ENCODE data around the gene HIBCH. TPM values are rescaled to one million over a fixed set of nuclear protein-coding genes. Genes with fewer than 3 reads are reported as not detected.

Gene HIBCH
- total and polyA plus RNA-seq, 9 of the 15 experiments (the other 6 are each of a cell fraction or from before 2014, with no cell fraction given): 17.0 to 65.4 (median 28.3) TPM

DNA sequence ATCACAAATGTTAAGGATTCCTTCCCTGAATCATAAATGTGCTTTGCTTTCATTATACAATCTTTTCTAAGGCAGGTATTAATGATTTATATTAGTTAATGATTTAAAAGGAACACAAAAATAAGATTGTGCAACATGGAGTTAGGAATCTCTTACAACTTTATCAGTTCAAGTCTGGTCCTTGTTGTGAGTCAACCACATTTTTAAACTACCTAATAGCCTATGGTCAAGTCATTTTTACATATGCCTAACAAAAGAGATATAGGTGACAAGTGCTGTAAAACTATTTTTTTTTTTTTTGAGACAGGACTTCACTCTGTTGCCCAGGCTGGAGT lies 15.6 kb upstream of the HIBCH start (continued):
- TF ChIP-seq CREB1 (IDR thresholded peaks at IDR 0.05) (no peak), CREB1 (CRISPR knock-in tag; IDR thresholded peaks at IDR 0.05) (no peak), CEBPG (CRISPR knock-in tag; IDR thresholded peaks at IDR 0.05) (no peak), CEBPG (tag; conservative IDR thresholded peaks at IDR 0.05 in 1 of 2, IDR thresholded peaks at IDR 0.05 in 1 of 2) (peak; percentile 77 to 81), ZNF41 (CRISPR knock-in tag; conservative IDR thresholded peaks at IDR 0.05) (no peak), ZKSCAN8 (CRISPR knock-in tag; IDR thresholded peaks at IDR 0.05) (no peak), POLR3G (IDR thresholded peaks at IDR 0.05; ENCODE audit: extremely low read depth, insufficient read length, insufficient replicate concordance) (no peak), EP400 (IDR thresholded peaks at IDR 0.05) (no peak), ZFP36 (IDR thresholded peaks at IDR 0.05; ENCODE audit: low read depth, low read length, partially characterized antibody) (no peak), SIX5 (IDR thresholded peaks at IDR 0.05; ENCODE audit: borderline replicate concordance in 1 of 2, insufficient read depth in 1 of 2, low read depth in 1 of 2, low read length in 2 of 2) (no peak), HEY1 (CRISPR knock-in tag; IDR thresholded peaks at IDR 0.05; ENCODE audit: borderline replicate concordance) (no peak), SRSF1 (IDR thresholded peaks at IDR 0.05; ENCODE audit: low read depth, low read length) (no peak), ZC3H11A (IDR thresholded peaks at IDR 0.05; ENCODE audit: low read depth, low read length) (no peak), SRF (CRISPR knock-in tag; IDR thresholded peaks at IDR 0.05) (no peak), TAF9B (IDR thresholded peaks at IDR 0.05; ENCODE audit: partially characterized antibody) (no peak), KDM1A (IDR thresholded peaks at IDR 0.05) (no peak), MTA3 (IDR thresholded peaks at IDR 0.05; ENCODE audit: borderline replicate concordance) (no peak), ZNF143 (CRISPR knock-in tag; IDR thresholded peaks at IDR 0.05) (no peak), ZNF224 (CRISPR knock-in tag; IDR thresholded peaks at IDR 0.05) (no peak), PTBP1 (IDR thresholded peaks at IDR 0.05; ENCODE audit: low read depth, low read length) (no peak), ZSCAN32 (CRISPR knock-in tag; IDR thresholded peaks at IDR 0.05) (no peak), CEBPB (tag; IDR thresholded peaks at IDR 0.05) (peak; percentile 93)
- TF ChIP-seq, protein P1, sequence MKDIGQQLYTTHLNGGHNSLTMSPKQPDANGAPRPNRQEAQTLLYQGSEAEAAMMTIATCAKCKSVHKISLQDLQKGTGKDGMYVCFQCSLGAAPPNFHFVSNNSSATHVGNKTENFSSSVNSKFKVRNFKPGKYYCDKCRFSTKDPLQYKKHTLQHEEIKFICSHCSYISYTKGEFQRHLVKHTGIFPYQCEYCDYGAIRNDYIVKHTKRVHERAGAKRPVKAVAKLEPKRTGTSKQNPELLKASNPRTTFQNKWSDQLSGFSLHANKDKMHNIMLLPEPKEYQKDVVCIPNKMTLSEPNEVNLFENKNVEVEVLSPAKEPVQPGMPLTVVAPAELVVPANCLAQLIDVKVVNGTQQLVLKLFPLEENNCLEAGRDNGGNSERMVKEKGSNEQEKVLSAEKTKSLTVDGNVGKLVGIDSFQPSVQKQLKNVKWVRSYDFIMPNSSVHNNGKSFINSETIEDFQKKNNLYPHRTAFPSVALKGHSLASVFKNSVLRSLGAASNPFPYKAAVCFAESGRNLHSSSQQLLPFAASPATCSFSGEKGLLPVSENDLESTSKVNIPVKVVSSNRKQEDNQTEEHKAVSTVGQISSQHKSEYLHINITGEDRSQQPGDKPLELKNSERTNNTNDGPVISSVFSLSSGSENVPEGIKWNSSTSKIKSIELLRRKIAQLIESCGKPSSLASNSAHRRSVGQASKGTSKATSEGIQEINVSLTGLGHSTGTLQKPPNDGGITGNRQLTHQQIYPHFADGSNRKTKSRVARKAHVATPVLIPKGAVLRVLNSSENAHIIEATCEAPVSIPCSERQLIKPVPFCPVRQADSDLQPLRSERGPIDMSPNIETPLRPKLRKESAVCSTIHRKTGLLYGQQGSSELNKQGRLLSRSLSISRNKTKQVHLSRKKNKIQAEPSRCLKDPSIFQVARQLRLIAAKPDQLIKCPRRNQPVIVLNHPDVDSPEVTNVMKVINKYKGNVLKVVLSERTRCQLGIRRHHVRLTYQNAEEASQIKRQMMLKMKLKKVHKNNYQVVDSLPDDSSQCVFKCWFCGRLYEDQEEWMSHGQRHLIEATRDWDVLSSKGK (CRISPR knock-in tag; IDR thresholded peaks at IDR 0.05): no peak
- TF ChIP-seq, protein P2, sequence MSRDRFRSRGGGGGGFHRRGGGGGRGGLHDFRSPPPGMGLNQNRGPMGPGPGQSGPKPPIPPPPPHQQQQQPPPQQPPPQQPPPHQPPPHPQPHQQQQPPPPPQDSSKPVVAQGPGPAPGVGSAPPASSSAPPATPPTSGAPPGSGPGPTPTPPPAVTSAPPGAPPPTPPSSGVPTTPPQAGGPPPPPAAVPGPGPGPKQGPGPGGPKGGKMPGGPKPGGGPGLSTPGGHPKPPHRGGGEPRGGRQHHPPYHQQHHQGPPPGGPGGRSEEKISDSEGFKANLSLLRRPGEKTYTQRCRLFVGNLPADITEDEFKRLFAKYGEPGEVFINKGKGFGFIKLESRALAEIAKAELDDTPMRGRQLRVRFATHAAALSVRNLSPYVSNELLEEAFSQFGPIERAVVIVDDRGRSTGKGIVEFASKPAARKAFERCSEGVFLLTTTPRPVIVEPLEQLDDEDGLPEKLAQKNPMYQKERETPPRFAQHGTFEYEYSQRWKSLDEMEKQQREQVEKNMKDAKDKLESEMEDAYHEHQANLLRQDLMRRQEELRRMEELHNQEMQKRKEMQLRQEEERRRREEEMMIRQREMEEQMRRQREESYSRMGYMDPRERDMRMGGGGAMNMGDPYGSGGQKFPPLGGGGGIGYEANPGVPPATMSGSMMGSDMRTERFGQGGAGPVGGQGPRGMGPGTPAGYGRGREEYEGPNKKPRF (IDR thresholded peaks at IDR 0.05; ENCODE audit: low read depth, low read length): no peak
- TF ChIP-seq, protein P3, sequence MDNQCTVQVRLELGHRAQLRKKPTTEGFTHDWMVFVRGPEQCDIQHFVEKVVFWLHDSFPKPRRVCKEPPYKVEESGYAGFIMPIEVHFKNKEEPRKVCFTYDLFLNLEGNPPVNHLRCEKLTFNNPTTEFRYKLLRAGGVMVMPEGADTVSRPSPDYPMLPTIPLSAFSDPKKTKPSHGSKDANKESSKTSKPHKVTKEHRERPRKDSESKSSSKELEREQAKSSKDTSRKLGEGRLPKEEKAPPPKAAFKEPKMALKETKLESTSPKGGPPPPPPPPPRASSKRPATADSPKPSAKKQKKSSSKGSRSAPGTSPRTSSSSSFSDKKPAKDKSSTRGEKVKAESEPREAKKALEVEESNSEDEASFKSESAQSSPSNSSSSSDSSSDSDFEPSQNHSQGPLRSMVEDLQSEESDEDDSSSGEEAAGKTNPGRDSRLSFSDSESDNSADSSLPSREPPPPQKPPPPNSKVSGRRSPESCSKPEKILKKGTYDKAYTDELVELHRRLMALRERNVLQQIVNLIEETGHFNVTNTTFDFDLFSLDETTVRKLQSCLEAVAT (IDR thresholded peaks at IDR 0.05): no peak

Data from K562 (cell line).